GM10266 (cell line): Measurements from ENCODE around the gene OR2T8.

ENCODE experiments used
- DNase-seq: peaks from one replicate; pipeline ENCODE4 v3.0.0; 2012; ENCODE audit errors: extremely low spot score
- CTCF ChIP-seq: IDR thresholded peaks from 2 replicates; pipeline ENCODE4 v1.5.1; 2012; ENCODE audit warnings: mild to moderate bottlenecking, low read depth; ENCODE audit not compliant: control insufficient read depth, insufficient read depth; ENCODE audit errors: missing control alignments

Gene OR2T8

GRCh38 chr1:247919952-247920351, at the start of gene OR2T8:
TSS of gene OR2T8 (plus strand) at chr1:247920252. CDS start at chr1:247921018, 766 bp downstream.
- no peak for TF ChIP-seq CTCF
- no peak for DNase-seq

GRCh38 chr1:247883346-247883745, 36.7 kb upstream of the OR2T8 start:
- no peak for TF ChIP-seq CTCF
- DNase-seq = no peak

GRCh38 chr1:247884797-247885413, 35.1 kb upstream of the OR2T8 start:
- no peak for TF ChIP-seq CTCF
- no peak for DNase-seq

- TF ChIP-seq CTCF = no peak
- DNase-seq = no peak
Measured at GRCh38 chr1:247895163-247895637, 24.9 kb upstream of the OR2T8 start, which contains the start of gene OR2W3. TSS of gene OR2W3 (plus strand) at chr1:247895587. CDS start at chr1:247895587, 0 bp downstream.

- no peak for TF ChIP-seq CTCF
- no peak for DNase-seq
Measured at GRCh38 chr1:247895976-247896375, 24.1 kb upstream of the OR2T8 start.

GRCh38 chr1:247904122-247904521, 15.9 kb upstream of the OR2T8 start:
- TF ChIP-seq CTCF = no peak
- no peak for DNase-seq

GRCh38 chr1:247905181-247905580, 14.9 kb upstream of the OR2T8 start:
- TF ChIP-seq CTCF = no peak
- DNase-seq = no peak
